HL-60/S4 treated with phorbol 12-myristate 13-acetate at 8.2 ng/mL for 4 days and 3 days (cell line): Measurements from ENCODE around the gene VAPA.

Experiments used
- in situ Hi-C: fragments of 300-500 bp; cut with MboI; formaldehyde crosslinking; loops from 2 replicates; pipeline ENCODE4 v1.15.0; 2022; ENCODE audit warnings: low sequenced_read_pairs

Gene VAPA

DNA sequence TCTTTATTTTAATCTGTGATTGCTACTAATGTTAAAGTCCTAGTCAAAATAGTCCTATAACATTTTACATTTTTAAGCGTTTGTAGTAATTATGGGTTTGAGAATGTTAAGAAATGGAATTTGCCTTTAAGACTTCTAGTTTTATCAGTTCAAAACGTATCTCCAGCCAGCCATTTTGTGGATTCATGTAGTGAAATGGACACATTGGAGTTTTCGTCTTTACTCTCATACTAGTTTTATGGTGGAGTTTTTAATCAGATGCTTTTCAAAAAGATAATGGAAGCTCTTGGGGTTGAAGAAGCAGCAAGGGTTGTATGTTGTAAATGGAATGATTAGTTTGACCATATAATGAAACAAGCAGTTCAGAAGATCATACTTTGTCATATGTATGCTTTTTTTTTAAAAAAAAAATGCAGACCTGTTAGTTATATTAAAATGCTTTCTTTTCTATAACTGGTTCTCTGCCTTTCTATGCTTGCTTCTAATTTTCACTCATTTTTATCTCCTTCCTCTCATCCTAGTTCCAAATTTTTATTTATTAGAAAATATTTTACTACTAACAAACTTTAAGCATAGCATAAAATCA, 16.6 kb downstream of the VAPA start:
- in situ Hi-C loops: loop anchor here (25.0 kb wide), 1 partner anchor 343 kb away; no protein-coding TSS in a partner anchor

GRCh38 chr18:9931146-9931545, 17.3 kb downstream of the VAPA start:
- in situ Hi-C loops: loop anchor here (25.0 kb wide), 1 partner anchor 344 kb away; no protein-coding TSS in a partner anchor

DNA sequence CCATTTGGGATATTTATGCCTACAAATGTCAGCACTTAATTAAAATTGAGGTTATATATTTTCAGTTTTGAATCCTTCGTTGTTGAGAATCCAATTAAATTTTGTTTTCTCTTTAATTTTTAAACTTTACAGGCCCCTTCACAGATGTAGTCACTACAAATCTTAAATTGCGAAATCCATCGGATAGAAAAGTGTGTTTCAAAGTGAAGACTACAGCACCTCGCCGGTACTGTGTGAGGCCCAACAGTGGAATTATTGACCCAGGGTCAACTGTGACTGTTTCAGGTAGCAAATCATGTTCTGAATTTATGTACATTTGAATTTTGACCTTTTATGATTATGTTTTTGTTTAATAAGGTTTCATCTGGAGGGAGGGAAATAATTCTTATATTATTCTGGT, 17.9 kb downstream of the VAPA start:
- in situ Hi-C loops: loop anchor here (25.0 kb wide), 1 partner anchor 344 kb away; no protein-coding TSS in a partner anchor

DNA sequence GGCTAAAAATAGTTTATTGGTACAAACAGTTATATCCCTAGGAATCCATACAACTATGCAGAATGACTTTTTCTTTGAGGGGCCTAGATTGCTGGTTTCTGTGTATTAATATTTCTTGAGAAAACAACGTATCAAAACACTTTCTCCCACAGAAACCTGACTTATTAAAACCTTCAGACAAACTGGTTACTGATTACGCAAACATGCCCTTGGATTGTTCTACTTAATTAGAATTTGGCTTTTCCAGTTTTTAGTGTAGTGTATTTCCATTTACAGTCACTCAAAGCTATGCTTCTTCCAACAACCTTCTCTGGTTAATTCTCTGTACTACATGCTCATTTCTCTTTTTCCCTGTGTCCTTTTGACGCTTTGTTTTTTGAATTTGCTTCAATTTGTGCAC, 20.0 kb downstream of the VAPA start:
- in situ Hi-C loops: loop anchor here (25.0 kb wide), 1 partner anchor 347 kb away; no protein-coding TSS in a partner anchor

- in situ Hi-C loops: loop anchor here (25.0 kb wide), 1 partner anchor 347 kb away; no protein-coding TSS in a partner anchor
Observed at GRCh38 chr18:9934274-9934673, 20.5 kb downstream of the VAPA start.

GRCh38 chr18:9941103-9941502, 27.3 kb downstream of the VAPA start:
- in situ Hi-C loops: loop anchor here (25.0 kb wide), 1 partner anchor 354 kb away; no protein-coding TSS in a partner anchor

DNA sequence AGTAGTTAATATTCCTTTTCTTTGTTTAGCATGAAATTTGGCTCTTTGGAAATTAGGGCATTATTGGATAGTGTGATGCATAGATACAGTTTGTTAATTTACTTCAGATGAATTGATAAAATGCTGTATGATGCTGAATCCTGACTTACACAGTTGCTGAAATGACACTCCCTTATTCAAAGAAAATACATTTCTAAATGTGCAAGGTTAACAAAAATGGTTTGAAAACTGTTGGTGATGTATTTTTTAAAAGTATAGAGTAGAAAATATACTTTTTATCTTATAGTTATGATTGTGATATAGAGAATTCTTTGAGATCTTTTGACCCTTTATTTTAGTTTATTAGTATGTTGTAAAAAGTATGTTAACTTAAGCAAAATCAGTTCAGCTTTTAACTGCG, 27.8 kb downstream of the VAPA start:
- in situ Hi-C loops: loop anchor here (25.0 kb wide), 1 partner anchor 354 kb away; no protein-coding TSS in a partner anchor

DNA sequence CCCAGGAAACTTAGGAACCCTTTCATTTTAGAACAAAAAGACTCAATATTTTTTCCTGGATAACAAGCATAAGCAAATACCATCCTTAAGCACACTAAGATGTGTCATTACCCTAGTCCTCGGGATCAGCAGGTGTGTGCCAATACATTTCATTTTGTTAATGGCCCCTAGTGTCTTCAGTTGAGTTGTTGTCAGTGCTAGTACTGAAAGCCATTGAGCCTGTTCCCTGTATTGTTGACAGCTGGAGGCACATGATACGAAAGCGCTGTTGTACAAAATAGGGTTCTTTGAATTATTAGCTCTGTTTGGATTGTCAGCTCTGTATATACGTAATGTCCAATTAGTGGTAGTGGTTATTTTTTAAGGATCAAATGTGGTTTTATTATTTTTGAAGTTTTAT, 29.5 kb downstream of the VAPA start:
- in situ Hi-C loops: loop anchor here (25.0 kb wide), 1 partner anchor 356 kb away; no protein-coding TSS in a partner anchor

DNA sequence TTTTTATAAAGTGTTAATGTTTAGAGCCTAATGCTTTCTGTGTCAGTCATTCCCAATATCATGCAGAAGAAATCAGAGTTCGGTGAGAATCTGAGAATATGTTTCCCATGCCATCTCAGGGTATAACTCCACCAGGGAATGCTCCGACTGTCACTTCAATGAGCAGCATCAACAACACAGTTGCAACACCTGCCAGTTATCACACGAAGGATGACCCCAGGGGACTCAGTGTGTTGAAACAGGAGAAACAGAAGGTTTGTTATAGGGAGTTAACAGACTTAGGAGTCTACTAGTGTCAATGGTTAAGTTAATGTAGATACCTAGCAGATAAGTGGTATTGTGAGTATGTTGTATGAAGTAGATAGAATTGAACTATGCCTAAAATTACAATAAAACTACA, 31.0 kb downstream of the VAPA start:
- in situ Hi-C loops: loop anchor here (25.0 kb wide), 1 partner anchor 358 kb away; no protein-coding TSS in a partner anchor

GRCh38 chr18:9946831-9947230, 33.0 kb downstream of the VAPA start:
- in situ Hi-C loops: loop anchor here (25.0 kb wide), 1 partner anchor 360 kb away; no protein-coding TSS in a partner anchor

GRCh38 chr18:9947248-9947647, 33.4 kb downstream of the VAPA start:
- in situ Hi-C loops: loop anchor here (25.0 kb wide), 1 partner anchor 360 kb away; no protein-coding TSS in a partner anchor

GRCh38 chr18:9949315-9949714, 35.5 kb downstream of the VAPA start:
- in situ Hi-C loops: loop anchor here (25.0 kb wide), 1 partner anchor 362 kb away; no protein-coding TSS in a partner anchor

DNA sequence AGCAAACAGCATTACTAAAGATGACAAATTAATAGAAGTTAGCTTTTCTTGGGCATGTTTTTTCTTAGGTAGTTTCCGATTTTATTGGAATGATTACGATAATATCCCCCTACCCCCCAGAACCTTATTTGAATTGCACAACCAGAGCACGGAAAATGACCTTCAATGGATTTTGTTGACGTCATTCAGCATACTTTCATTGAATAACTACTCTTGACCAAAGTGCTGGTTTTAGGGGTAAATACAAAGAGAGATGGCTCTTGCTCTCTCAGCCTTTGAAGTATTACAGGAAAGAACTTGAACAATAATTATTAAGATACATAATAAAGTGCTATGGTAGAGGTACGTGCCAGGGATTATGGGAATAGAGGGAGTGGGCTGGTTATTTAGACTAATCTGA, 36.0 kb downstream of the VAPA start:
- in situ Hi-C loops: loop anchor here (25.0 kb wide), 1 partner anchor 363 kb away; no protein-coding TSS in a partner anchor

DNA sequence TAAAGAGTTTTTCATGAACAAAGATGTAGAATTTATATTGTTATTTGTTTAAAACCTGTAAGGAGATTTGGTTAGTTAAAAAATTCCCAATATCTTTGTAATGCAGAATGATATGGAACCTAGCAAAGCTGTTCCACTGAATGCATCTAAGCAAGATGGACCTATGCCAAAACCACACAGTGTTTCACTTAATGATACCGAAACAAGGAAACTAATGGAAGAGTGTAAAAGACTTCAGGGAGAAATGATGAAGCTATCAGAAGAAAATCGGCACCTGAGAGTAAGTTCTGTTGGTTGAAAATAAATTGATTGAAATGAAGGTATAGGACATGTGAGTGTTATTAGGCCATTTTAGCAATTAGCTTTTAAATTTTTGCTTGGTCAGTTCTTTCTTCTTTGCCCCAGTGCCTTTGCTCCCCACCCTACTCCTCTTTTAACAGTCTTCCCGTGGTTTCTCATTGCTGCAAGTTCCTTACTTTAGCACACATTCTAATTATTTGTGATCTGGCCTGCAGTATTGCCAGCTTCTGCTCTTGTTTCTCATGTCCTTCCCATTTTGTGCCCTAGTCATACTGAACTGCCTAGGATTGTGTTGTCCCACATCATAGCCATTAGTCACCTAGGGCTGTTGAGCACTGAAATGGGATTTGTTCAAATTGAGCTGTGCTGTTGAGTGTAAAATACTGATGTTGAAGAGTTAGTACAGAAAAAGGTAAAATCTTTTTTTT, 36.6 kb downstream of the VAPA start:
- in situ Hi-C loops: no loop called here

GRCh38 chr18:9951022-9951859, 37.4 kb downstream of the VAPA start:
- in situ Hi-C loops: no loop called here

DNA sequence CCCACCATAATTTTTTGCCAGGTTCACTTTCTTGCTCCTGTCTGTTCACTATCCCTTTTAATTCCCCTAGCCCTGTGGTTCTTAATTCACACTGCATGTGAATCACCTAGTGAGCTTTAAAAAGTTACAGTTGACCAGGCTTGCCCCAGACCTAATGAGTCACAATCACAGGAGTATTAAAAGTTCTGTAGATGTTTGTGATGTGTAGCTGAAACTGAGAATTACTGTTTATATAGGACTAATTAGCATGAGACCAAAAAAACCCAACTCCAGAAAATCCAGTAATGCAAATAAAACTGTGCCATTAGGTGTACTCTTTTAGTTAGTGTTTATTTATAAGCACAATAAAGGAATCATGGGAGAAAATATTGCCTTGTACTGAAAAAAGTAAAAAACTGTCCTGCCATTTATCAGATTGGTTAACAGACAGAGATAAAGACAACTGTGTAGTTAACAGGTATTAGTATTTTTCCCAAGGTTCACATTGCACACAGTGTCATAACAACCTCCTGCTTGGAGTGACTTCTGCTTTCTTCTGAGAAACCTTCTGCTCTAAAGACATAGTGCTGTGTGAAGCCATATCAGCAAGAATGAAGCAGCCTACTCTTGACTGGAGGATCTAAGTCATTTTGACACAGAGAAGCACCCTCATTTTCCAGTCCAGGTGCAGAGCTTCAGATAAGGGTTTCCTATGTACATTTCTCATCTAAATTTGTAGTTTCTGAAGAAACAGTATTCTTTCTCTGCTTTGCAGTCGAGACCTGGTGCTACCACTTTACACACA, 39.0 kb downstream of the VAPA start:
- in situ Hi-C loops: no loop called here

DNA sequence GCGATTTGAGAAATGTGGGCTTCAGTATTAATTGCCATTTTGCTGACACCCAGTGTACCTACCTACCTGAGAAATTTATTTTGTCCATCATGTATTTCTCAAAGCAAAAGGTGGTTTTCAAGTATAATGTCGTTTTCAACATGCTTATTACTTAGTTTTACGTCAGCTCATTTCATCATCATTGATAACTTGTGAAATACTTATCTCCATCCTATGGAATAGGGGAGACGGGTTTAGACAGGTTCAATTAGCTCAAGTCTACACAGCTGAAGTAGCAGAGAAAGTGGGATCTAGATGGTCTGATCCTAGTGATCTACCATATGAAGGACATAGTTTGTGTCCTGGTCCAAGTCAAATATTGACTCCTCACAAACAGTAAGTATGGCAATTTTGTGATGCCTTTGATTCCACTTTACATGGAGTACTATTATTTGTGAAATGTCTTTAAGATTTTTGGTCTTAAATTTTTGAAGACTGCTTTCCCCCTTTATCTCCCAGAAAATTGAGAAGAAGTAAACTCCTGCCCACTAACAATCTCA, 45.1 kb downstream of the VAPA start:
- in situ Hi-C loops: no loop called here

DNA sequence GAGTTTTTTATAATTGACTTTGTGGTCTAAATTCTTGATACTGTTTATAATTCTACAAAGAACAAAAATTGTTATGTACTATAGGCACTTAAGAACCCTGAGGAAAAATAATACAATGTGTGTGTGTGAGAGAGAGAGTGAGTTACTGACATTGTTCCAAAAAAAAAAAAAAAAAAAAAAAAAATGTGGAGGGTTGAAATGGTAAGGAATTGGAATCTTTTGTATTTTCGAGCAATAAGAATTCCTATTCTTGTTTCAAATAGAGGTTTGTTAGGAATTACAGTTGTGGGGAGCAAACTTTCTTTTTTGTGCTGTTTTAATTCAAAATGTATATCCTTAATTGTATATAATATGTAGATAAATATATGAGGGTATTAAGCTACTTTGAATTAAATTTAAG, 45.7 kb downstream of the VAPA start:
- in situ Hi-C loops: no loop called here

DNA sequence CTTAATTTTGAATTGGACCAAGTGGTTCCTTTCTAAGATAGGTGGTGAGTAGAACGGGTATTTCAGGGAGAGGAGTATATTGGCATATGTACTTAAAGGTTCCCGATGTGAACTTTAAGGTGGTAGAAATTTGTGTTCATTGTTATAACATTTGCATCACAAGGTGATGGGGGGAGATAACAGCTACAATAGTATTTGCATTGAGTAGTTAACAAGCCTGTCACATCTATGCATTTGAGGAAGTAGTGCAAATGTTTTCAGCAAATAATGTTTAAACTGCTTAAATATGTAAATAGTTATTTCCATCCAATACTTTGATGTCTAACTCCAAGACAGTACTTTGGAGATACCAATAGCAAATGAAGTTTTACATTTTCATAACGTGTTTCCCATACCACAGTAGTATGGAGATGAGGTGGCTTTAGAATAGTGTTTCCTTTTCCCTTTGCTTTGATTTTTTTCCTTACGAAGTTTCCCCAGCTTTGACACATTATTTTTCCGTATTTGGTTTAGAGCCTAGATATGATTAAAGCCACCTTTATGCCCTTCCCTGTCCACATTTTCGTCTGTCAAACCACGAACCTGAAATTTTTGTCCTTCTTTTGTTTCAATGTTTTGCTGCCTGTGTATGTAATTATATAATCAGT, 46.6 kb downstream of the VAPA start:
- in situ Hi-C loops: no loop called here
